SK-N-SH treated with all-trans-retinoic acid at 6 μM for 48 hours (cell line): ENCODE results near the gene DNAJC3.
A peak's percentile ranks its signal among the peaks of the same experiment; 100 is the strongest.

Experiments
- ATAC-seq: fragments of 200-7000 bp; cut with Tn5 transposase; 3 replicates; pipeline ENCODE4 v1.9.1; 2020; ENCODE audit warnings: mild to moderate bottlenecking, moderate library complexity
- ARNTL ChIP-seq: fragments of 450-650 bp; formaldehyde crosslinking; IDR thresholded peaks from 2 replicates; pipeline ENCODE4 v1.5.0; 2020; ENCODE audit warnings: low read depth, mild to moderate bottlenecking, moderate library complexity, borderline replicate concordance
- BACH2 ChIP-seq: fragments of 250-450 bp; sonication (Bioruptor Pico); IDR thresholded peaks from 2 replicates; pipeline ENCODE4 v1.9.0; 2021; ENCODE audit warnings: mild to moderate bottlenecking, borderline replicate concordance
- CSDC2 ChIP-seq: fragments of 250-450 bp; sonication (Bioruptor Pico); IDR thresholded peaks from 2 replicates; pipeline ENCODE4 v1.5.0; 2020; ENCODE audit warnings: mild to moderate bottlenecking, moderate library complexity
- CSRNP3 ChIP-seq: fragments of 250-450 bp; sonication (Bioruptor Pico); IDR thresholded peaks from 2 replicates; pipeline ENCODE4 v1.5.1; 2021; ENCODE audit warnings: mild to moderate bottlenecking, moderate library complexity
- ESRRG ChIP-seq: fragments of 250-450 bp; sonication (Bioruptor Pico); IDR thresholded peaks from 2 replicates; pipeline ENCODE4 v1.6.1; 2021; ENCODE audit warnings: mild to moderate bottlenecking
- GLIS3 ChIP-seq: fragments of 250-450 bp; sonication (Bioruptor Pico); IDR thresholded peaks from 2 replicates; pipeline ENCODE4 v1.5.0; 2020; ENCODE audit warnings: mild to moderate bottlenecking, moderate library complexity
- ISL1 ChIP-seq: fragments of 250-450 bp; sonication (Bioruptor Pico); IDR thresholded peaks from 2 replicates; pipeline ENCODE4 v2.1.2; 2022; ENCODE audit warnings: mild to moderate bottlenecking, moderate library complexity
- PATZ1 ChIP-seq: fragments of 250-450 bp; sonication (Bioruptor Pico); IDR thresholded peaks from 2 replicates; pipeline ENCODE4 v1.8.0; 2020; ENCODE audit warnings: mild to moderate bottlenecking, moderate library complexity, borderline replicate concordance
- POU6F1 ChIP-seq: fragments of 250-450 bp; sonication (Bioruptor Pico); IDR thresholded peaks from 2 replicates; pipeline ENCODE4 v1.8.0; 2021; ENCODE audit warnings: low read depth, mild to moderate bottlenecking, moderate library complexity, borderline replicate concordance
- PPARA ChIP-seq: fragments of 250-450 bp; sonication (Bioruptor Pico); IDR thresholded peaks from 2 replicates; pipeline ENCODE4 v1.5.0; 2020; ENCODE audit warnings: mild to moderate bottlenecking, borderline replicate concordance
- RARB ChIP-seq: fragments of 250-450 bp; sonication (Bioruptor Pico); IDR thresholded peaks from 2 replicates; pipeline ENCODE4 v1.8.0; 2021; ENCODE audit warnings: mild to moderate bottlenecking, moderate library complexity
- SNAI2 ChIP-seq: fragments of 250-450 bp; sonication (Bioruptor Pico); IDR thresholded peaks from 2 replicates; pipeline ENCODE4 v1.5.0; 2020; ENCODE audit warnings: mild to moderate bottlenecking, moderate library complexity
- TCF4 ChIP-seq: fragments of 250-450 bp; sonication (Bioruptor Pico); IDR thresholded peaks from 2 replicates; pipeline ENCODE4 v1.8.0; 2021; ENCODE audit warnings: mild to moderate bottlenecking, moderate library complexity, borderline replicate concordance
- TOX ChIP-seq: fragments of 250-450 bp; sonication (Bioruptor Pico); IDR thresholded peaks from 2 replicates; pipeline ENCODE4 v1.8.0; 2021; ENCODE audit warnings: mild to moderate bottlenecking, moderate library complexity, borderline replicate concordance
- TSHZ2 ChIP-seq: fragments of 250-450 bp; sonication (Bioruptor Pico); IDR thresholded peaks from 2 replicates; pipeline ENCODE4 v1.5.0; 2020; ENCODE audit warnings: mild to moderate bottlenecking, moderate library complexity
- ZC3H10 ChIP-seq: fragments of 250-450 bp; sonication (Bioruptor Pico); IDR thresholded peaks from 2 replicates; pipeline ENCODE4 v1.5.1; 2021; ENCODE audit warnings: mild to moderate bottlenecking, moderate library complexity
- ZFP3 ChIP-seq: fragments of 250-450 bp; sonication (Bioruptor Pico); IDR thresholded peaks from 2 replicates; pipeline ENCODE4 v1.5.0; 2020; ENCODE audit warnings: mild to moderate bottlenecking, moderate library complexity
- ZFP30 ChIP-seq: fragments of 450-650 bp; formaldehyde crosslinking; IDR thresholded peaks from 2 replicates; pipeline ENCODE4 v1.5.0; 2022; ENCODE audit warnings: mild to moderate bottlenecking, moderate library complexity
- ZNF565 ChIP-seq: fragments of 450-650 bp; formaldehyde crosslinking; conservative IDR thresholded peaks from 2 replicates; pipeline ENCODE4 v1.5.0; 2020; ENCODE audit warnings: low read depth, mild to moderate bottlenecking, moderate library complexity
- ZNF8 ChIP-seq: fragments of 450-650 bp; formaldehyde crosslinking; IDR thresholded peaks from 2 replicates; pipeline ENCODE4 v1.5.0; 2020; ENCODE audit warnings: mild to moderate bottlenecking, moderate library complexity

DNAJC3 gene

GRCh38 chr13:95703576-95703975, 26.6 kb downstream of the DNAJC3 start:
- ATAC-seq: no peak; the same call in 2 of the 3 replicates
- TF ChIP-seq POU6F1: no peak
- no peak for TF ChIP-seq SNAI2 (CRISPR knock-in tag)
- no peak for TF ChIP-seq ARNTL (CRISPR knock-in tag)
- TF ChIP-seq TSHZ2 (CRISPR knock-in tag): no peak
- TF ChIP-seq PPARA (CRISPR knock-in tag): no peak
- no peak for TF ChIP-seq ESRRG
- TF ChIP-seq ZNF8 (CRISPR knock-in tag): no peak
- TF ChIP-seq TOX (CRISPR knock-in tag): no peak
- TF ChIP-seq ZNF565 (CRISPR knock-in tag): no peak
- TF ChIP-seq BACH2 (CRISPR knock-in tag): no peak
- TF ChIP-seq TCF4 (CRISPR knock-in tag): no peak
- no peak for TF ChIP-seq ZC3H10
- no peak for TF ChIP-seq ZFP3
- no peak for TF ChIP-seq ISL1
- TF ChIP-seq ZFP30 (CRISPR knock-in tag): no peak
- no peak for TF ChIP-seq CSDC2 (CRISPR knock-in tag)
- TF ChIP-seq PATZ1 (CRISPR knock-in tag): no peak
- TF ChIP-seq GLIS3 (CRISPR knock-in tag): no peak

GRCh38 chr13:95704510-95704909, 27.6 kb downstream of the DNAJC3 start:
- TF ChIP-seq RARB (CRISPR knock-in tag) (no peak), PATZ1 (CRISPR knock-in tag) (no peak), BACH2 (CRISPR knock-in tag) (no peak), TSHZ2 (CRISPR knock-in tag) (no peak), GLIS3 (CRISPR knock-in tag) (no peak), CSDC2 (CRISPR knock-in tag) (no peak), ZC3H10 (no peak)
- peak; percentile 68 for ATAC-seq

GRCh38 chr13:95706356-95706755, 29.4 kb downstream of the DNAJC3 start:
- ATAC-seq: no peak
- TF ChIP-seq TOX (CRISPR knock-in tag) (no peak), ISL1 (no peak), ARNTL (CRISPR knock-in tag) (no peak), CSRNP3 (no peak), BACH2 (CRISPR knock-in tag) (no peak)
